Liver (tissue), 9 donors: ENCODE results near the gene CHMP1B. TPM values are rescaled to one million over a fixed set of nuclear protein-coding genes. Genes with fewer than 3 reads are reported as not detected.

Experiments used
- DNase-seq: peaks from one replicate; pipeline ENCODE4 v3.0.0-alpha.2; 2017; ENCODE audit warnings: low spot score
- H3K27ac ChIP-seq, 2 donors: one replicate each; pipeline ENCODE4 v1.7.0; 2013; ENCODE audit warnings: inconsistent platforms in 2 of 2, low read length in 2 of 2, control low read depth in 1 of 2, low read depth in 1 of 2, mild to moderate bottlenecking in 1 of 2
- H3K27me3 ChIP-seq, 4 donors: one replicate each; pipeline versions ENCODE4 v1.6.1 to v1.7.0; 2013; ENCODE audit warnings: low read length in 3 of 4, inconsistent platforms in 1 of 4, mild to moderate bottlenecking in 1 of 4, moderate library complexity in 1 of 4; ENCODE audit not compliant: control insufficient read depth in 4 of 4, insufficient read depth in 4 of 4
- H3K36me3 ChIP-seq, 4 donors: one replicate each; pipeline versions ENCODE4 v1.6.1 to v1.7.0; 2013; ENCODE audit warnings: low read length in 3 of 4, mild to moderate bottlenecking in 3 of 4, low read depth in 1 of 4, moderate library complexity in 1 of 4; ENCODE audit not compliant: control insufficient read depth in 4 of 4, insufficient read depth in 3 of 4
- H3K4me1 ChIP-seq, 4 donors: one replicate each; pipeline versions ENCODE4 v1.6.1 to v1.7.0; 2013; ENCODE audit warnings: low read length in 3 of 4, mild to moderate bottlenecking in 3 of 4, moderate library complexity in 1 of 4; ENCODE audit not compliant: control insufficient read depth in 4 of 4, insufficient read depth in 4 of 4
- H3K4me3 ChIP-seq, 3 donors: one replicate each; pipeline versions ENCODE4 v1.6.1 to v1.7.0; 2013; ENCODE audit warnings: low read length in 3 of 3, control low read depth in 1 of 3, low read depth in 1 of 3, mild to moderate bottlenecking in 1 of 3
- H3K9ac ChIP-seq, 2 donors: one replicate each; pipeline ENCODE4 v1.7.0; 2013; ENCODE audit warnings: low read length in 2 of 2, mild to moderate bottlenecking in 2 of 2, moderate library complexity in 2 of 2, control low read depth in 1 of 2, low read depth in 1 of 2
- H3K9me3 ChIP-seq, 4 donors: one replicate each; pipeline versions ENCODE4 v1.6.1 to v1.7.0; 2013; ENCODE audit warnings: low read length in 3 of 4; ENCODE audit not compliant: control insufficient read depth in 4 of 4
- EGR1 ChIP-seq, 2 donors: IDR thresholded peaks; 2 replicates each; pipeline ENCODE4 v1.6.1; 2016 to 2018; ENCODE audit warnings: antibody characterized with exemption in 2 of 2, low read depth in 2 of 2
- FOXA1 ChIP-seq: IDR thresholded peaks from 2 replicates; pipeline ENCODE4 v1.6.1; 2016; ENCODE audit warnings: antibody characterized with exemption
- FOXA2 ChIP-seq: IDR thresholded peaks from 2 replicates; pipeline ENCODE4 v1.6.1; 2016; ENCODE audit warnings: antibody characterized with exemption
- GABPA ChIP-seq, 2 donors: IDR thresholded peaks in 1 of 2; conservative IDR thresholded peaks in 1 of 2; 2 replicates each; pipeline ENCODE4 v1.6.1; 2016; ENCODE audit warnings: antibody characterized with exemption in 2 of 2, mild to moderate bottlenecking in 1 of 2, moderate library complexity in 1 of 2
- RAD21 ChIP-seq, 2 donors: IDR thresholded peaks; 2 replicates each; pipeline ENCODE4 v1.6.1; 2016; ENCODE audit warnings: antibody characterized with exemption in 2 of 2, mild to moderate bottlenecking in 2 of 2
- RXRA ChIP-seq, 2 donors: IDR thresholded peaks; 2 replicates each; pipeline ENCODE4 v1.6.1; 2017 to 2018; ENCODE audit warnings: antibody characterized with exemption in 2 of 2, mild to moderate bottlenecking in 1 of 2
- YY1 ChIP-seq: IDR thresholded peaks from 2 replicates; pipeline ENCODE4 v1.6.1; 2016; ENCODE audit warnings: antibody characterized with exemption, mild to moderate bottlenecking
- WGBS: extraction: QIAGEN DNeasy Blood & Tissue Kit; methylation state at CpG from one replicate; pipeline ENCODE4 v1.1.7; 2013; 5-methylcytosine and 5-hydroxymethylcytosine counted together
- polyA plus RNA-seq, 2 donors: library from polyadenylated mRNA; stranded (reverse) in 1 of 2; unstranded in 1 of 2; fragments of 200-250 nt in 1 of 2; fragments of >200 nt in 1 of 2; fragmentation: Nextera tagmentation in 1 of 2; extraction: Ambion mirVana in 1 of 2; gene quantifications; one replicate each; pipeline versions ENCODE4 v1.2.1 to v1.2.3, GENCODE V29; 2013 to 2015
- total RNA-seq, 2 donors: library from RNA; depleted of rRNA; stranded (reverse); fragments of >200 nt; gene quantifications; one replicate each; pipeline ENCODE4 v1.2.3, GENCODE V29; 2014
- TF ChIP-seq, protein P1 (sequence below): IDR thresholded peaks from 2 replicates; pipeline ENCODE4 v1.6.1; 2016; ENCODE audit warnings: antibody characterized with exemption
- TF ChIP-seq, protein P2 (sequence below): IDR thresholded peaks from 2 replicates; pipeline ENCODE4 v1.6.1; 2016; ENCODE audit warnings: antibody characterized with exemption
- TF ChIP-seq, protein P3 (sequence below): IDR thresholded peaks from 2 replicates; pipeline ENCODE4 v1.6.1; 2016; ENCODE audit warnings: antibody characterized with exemption, mild to moderate bottlenecking
- TF ChIP-seq, protein P4 (sequence below): IDR thresholded peaks from 2 replicates; pipeline ENCODE4 v1.6.1; 2016; ENCODE audit warnings: antibody characterized with exemption
- donor health status: healthy.
- donor health status: healthy.
- donor health status: healthy.
- donor health status: healthy.
- donor health status: healthy.

Gene CHMP1B
- total and polyA plus RNA-seq, 4 donors, result 13.6 to 23.6 (median 19.1) TPM

DNA sequence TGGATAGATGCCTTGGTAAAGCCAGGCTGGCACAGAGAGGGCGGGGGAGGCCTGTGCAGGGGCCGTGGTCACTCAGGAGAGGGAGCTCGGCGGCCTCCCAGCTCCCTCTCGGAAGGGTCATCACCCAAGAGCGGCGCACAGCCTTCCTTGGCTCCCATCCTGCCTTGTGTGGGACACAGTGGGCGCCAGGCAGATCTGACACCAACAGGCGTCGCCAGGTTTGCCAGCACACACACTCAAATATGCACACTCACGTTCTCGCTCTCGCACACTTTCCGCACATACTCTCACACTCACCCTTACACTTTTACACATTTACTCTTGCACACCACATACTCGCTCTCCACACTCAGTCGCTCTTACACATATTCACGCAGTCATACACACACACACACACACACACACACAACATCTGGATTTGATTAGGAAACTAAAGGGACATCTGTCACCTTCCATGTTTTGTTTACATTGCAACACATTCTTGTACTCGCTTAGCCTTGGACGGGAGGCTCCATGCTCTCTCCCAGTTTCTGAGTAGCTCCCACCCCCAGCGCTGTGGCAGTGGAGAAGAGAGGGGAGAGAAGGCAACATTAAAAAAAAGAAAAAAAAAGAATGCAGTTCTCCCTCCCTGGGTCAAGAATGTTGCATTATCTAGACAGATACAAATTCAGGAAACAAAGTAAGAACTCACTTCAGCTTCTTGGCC lies 10.5 kb downstream of the CHMP1B start:
- Histone ChIP-seq H3K36me3 (no peaks in the 10 kb centered on the region), H3K27ac (no peak overlapping the region), H3K27me3 (no peaks in the 10 kb centered on the region), H3K9ac (no peak overlapping the region), H3K4me1 (no peaks in the 10 kb centered on the region), H3K9me3 (no peaks in the 10 kb centered on the region), H3K4me3 (no peak overlapping the region)
- DNase-seq, result no peak
- WGBS, result 87% methylated on average over 20 of the region's 20 CpGs
- TF ChIP-seq RAD21 (IDR thresholded peaks at IDR 0.05) (no peak), FOXA1 (no peak), FOXA2 (no peak), YY1 (no peak), RXRA (IDR thresholded peaks at IDR 0.05) (no peak), GABPA (IDR thresholded peaks at IDR 0.05 in 1 of 2, conservative IDR thresholded peaks at IDR 0.05 in 1 of 2) (no peak)
- TF ChIP-seq, protein P1, sequence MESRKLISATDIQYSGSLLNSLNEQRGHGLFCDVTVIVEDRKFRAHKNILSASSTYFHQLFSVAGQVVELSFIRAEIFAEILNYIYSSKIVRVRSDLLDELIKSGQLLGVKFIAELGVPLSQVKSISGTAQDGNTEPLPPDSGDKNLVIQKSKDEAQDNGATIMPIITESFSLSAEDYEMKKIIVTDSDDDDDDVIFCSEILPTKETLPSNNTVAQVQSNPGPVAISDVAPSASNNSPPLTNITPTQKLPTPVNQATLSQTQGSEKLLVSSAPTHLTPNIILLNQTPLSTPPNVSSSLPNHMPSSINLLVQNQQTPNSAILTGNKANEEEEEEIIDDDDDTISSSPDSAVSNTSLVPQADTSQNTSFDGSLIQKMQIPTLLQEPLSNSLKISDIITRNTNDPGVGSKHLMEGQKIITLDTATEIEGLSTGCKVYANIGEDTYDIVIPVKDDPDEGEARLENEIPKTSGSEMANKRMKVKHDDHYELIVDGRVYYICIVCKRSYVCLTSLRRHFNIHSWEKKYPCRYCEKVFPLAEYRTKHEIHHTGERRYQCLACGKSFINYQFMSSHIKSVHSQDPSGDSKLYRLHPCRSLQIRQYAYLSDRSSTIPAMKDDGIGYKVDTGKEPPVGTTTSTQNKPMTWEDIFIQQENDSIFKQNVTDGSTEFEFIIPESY, result no peak
- TF ChIP-seq, protein P2, sequence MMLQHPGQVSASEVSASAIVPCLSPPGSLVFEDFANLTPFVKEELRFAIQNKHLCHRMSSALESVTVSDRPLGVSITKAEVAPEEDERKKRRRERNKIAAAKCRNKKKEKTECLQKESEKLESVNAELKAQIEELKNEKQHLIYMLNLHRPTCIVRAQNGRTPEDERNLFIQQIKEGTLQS, result no peak
- TF ChIP-seq, protein P3, sequence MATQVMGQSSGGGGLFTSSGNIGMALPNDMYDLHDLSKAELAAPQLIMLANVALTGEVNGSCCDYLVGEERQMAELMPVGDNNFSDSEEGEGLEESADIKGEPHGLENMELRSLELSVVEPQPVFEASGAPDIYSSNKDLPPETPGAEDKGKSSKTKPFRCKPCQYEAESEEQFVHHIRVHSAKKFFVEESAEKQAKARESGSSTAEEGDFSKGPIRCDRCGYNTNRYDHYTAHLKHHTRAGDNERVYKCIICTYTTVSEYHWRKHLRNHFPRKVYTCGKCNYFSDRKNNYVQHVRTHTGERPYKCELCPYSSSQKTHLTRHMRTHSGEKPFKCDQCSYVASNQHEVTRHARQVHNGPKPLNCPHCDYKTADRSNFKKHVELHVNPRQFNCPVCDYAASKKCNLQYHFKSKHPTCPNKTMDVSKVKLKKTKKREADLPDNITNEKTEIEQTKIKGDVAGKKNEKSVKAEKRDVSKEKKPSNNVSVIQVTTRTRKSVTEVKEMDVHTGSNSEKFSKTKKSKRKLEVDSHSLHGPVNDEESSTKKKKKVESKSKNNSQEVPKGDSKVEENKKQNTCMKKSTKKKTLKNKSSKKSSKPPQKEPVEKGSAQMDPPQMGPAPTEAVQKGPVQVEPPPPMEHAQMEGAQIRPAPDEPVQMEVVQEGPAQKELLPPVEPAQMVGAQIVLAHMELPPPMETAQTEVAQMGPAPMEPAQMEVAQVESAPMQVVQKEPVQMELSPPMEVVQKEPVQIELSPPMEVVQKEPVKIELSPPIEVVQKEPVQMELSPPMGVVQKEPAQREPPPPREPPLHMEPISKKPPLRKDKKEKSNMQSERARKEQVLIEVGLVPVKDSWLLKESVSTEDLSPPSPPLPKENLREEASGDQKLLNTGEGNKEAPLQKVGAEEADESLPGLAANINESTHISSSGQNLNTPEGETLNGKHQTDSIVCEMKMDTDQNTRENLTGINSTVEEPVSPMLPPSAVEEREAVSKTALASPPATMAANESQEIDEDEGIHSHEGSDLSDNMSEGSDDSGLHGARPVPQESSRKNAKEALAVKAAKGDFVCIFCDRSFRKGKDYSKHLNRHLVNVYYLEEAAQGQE, result no peak
- TF ChIP-seq, protein P4, sequence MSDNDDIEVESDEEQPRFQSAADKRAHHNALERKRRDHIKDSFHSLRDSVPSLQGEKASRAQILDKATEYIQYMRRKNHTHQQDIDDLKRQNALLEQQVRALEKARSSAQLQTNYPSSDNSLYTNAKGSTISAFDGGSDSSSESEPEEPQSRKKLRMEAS, result no peak

DNA sequence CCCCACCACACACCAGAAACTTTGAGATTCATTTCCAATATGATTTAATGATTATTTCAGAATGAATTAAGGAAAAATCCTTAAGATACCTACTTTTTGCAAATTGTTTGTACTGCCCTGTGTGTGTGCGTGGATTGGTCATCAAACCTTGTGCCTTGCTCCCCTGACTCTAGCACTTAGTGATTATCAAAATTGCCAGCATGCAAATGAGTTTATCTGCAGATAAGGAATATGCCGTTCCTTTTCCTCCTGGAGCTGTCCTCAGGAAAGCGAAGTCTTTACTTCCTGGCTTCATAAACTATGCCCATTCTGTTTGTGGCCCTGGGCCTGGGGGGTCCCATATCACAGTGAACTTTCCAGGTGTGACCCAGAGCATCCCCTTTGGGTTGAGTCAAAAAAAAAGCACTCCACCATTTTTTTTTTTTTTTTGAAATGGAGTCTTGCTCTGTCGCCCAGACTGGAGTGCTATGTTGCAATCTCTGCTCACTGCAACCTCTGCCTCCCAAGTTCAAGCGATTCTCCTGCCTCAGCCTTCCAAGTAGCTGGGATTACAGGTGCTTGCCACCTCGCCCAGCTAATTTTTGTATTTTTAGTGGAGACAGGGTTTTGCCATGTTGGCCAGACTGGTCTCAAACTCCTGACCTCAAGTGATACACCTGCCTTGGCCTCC lies 11.4 kb downstream of the CHMP1B start:
- Histone ChIP-seq H3K9ac (no peak overlapping the region), H3K4me1 (no peaks in the 10 kb centered on the region), H3K27ac (no peak overlapping the region), H3K27me3 (no peaks in the 10 kb centered on the region), H3K36me3 (no peaks in the 10 kb centered on the region), H3K9me3 (no peaks in the 10 kb centered on the region), H3K4me3 (no peak overlapping the region)
- DNase-seq, result no peak
- TF ChIP-seq FOXA1 (no peak), YY1 (no peak), FOXA2 (no peak), EGR1 (IDR thresholded peaks at IDR 0.05; ENCODE audit: low read depth in 2 of 2) (no peak)
- WGBS, result 73% methylated on average over 6 of the region's 6 CpGs
